ENCODE measurements around the gene VIPR2. TPM values are rescaled to one million over a fixed set of nuclear protein-coding genes. Genes with fewer than 3 reads are reported as not detected.

VIPR2 gene
- total RNA-seq, 2 donors from 2014 or later: 0.36 to 0.45 TPM

DNA sequence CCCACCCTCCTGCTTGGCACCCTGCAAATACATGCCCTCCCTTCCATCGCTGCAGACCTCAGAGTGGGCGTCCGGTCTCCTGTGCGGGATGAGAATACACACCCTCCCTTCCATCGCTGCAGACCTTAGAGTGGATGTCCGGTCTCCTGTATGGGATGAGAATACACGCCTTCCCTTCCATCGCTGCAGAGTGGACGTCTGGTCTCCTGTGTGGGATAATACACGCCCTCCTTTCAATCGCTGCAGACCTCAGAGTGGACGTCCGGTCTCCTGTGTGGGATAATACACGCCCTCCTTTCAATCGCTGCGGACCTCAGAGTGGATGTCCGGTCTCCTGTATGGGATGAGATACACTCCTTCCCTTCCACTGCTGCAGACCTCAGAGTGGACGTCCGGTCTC, 128.1 kb downstream of the VIPR2 start:
- H3K9me3 Mint-ChIP-seq: no peaks in the 10 kb centered on the region
- peaks cover 0 to 5% of the 10 kb centered on the region in 2 donors for H3K4me1 Mint-ChIP-seq (ENCODE audit: low read depth in 2 of 2)
- DNase-seq (ENCODE audit: low spot score) (no peak), ATAC-seq (no peak)
- no peaks in the 10 kb centered on the region for H3K36me3 Mint-ChIP-seq
- no peak overlapping the region for H3K27ac Mint-ChIP-seq
- H3K4me3 Mint-ChIP-seq: no peak overlapping the region
- peaks cover 9 to 13% of the 10 kb centered on the region in 2 donors for H3K27me3 Mint-ChIP-seq

DNA sequence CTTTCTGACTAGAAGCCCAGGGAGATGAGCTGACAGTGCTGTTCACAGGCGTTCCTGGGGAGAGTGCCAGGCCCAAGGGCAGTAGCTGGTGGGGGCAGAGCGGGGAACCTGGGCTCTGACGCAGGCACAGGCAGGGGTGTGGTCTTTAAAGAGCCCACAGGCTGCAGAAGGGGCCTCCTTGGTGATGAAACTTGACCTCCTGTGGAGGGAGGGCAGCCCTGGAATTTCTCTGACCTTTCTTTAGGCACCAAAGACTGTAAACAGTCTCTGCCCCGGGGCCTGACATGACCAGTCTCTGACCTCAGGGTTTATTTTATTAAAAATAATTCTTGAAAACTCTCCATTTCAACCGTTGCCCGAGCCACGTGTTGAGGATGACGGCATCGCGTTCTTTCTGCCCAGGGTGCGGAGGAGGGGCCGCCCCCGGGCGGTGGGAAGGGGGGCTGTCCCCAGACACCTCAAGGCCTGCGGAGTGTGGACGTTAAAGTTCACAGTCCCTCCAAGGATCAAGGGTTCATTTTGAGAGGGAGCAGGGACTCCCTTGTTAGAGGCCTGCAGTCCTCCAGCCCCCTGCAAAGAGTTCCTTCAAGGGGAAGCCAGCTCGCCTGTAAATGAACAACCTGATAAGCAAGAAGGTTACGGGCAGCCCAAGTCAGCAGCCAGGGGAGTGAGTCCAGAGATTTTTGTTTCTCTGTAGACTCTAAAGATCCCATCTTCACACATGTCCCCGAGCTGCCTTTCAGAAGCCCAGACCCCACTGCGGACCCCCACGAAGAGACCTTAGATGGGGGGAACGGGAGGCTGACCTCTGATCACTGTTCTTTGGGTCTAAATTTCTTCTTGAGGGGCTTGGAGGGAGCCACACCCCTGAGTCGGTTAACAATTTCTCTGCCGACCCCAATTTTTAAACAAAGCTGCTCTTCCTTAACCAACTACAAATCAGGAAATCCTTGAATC, 128.9 kb downstream of the VIPR2 start:
- DNase-seq (ENCODE audit: low spot score) (no peak), ATAC-seq (no peak)
- H3K27me3 Mint-ChIP-seq: peaks cover 9 to 21% of the 10 kb centered on the region in 2 donors
- H3K9me3 Mint-ChIP-seq: no peaks in the 10 kb centered on the region
- H3K36me3 Mint-ChIP-seq: no peaks in the 10 kb centered on the region
- no peak overlapping the region for H3K4me3 Mint-ChIP-seq
- peaks cover 0 to 5% of the 10 kb centered on the region in 2 donors for H3K4me1 Mint-ChIP-seq (ENCODE audit: low read depth in 2 of 2)
- no peak overlapping the region for H3K27ac Mint-ChIP-seq

DNA sequence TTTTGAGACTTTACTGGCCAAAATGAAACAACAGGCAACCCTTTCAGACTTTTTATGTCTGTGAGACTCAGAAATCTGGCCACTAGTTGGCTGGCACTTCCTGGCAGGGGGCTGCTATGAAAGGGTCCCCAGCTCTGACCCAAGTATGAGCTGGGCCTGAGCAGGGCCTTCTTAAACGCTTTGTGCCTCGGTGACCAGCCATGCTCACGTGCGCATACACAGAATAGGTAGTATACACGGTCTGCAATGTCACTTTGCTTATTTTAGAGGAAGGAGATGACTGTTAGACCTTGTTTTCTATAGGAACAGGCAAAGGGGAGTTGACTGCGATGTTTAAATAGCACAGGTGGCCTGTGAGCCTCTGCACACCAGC, 129.6 kb downstream of the VIPR2 start:
- no peak for DNase-seq (ENCODE audit: low spot score)
- no peaks in the 10 kb centered on the region for H3K36me3 Mint-ChIP-seq
- no peaks in the 10 kb centered on the region for H3K9me3 Mint-ChIP-seq
- H3K4me3 Mint-ChIP-seq: no peak overlapping the region
- H3K27me3 Mint-ChIP-seq: peaks cover 7 to 22% of the 10 kb centered on the region in 2 donors
- no peak for ATAC-seq
- peaks cover 0 to 5% of the 10 kb centered on the region in 2 donors for H3K4me1 Mint-ChIP-seq (ENCODE audit: low read depth in 2 of 2)
- H3K27ac Mint-ChIP-seq: no peak overlapping the region

DNA sequence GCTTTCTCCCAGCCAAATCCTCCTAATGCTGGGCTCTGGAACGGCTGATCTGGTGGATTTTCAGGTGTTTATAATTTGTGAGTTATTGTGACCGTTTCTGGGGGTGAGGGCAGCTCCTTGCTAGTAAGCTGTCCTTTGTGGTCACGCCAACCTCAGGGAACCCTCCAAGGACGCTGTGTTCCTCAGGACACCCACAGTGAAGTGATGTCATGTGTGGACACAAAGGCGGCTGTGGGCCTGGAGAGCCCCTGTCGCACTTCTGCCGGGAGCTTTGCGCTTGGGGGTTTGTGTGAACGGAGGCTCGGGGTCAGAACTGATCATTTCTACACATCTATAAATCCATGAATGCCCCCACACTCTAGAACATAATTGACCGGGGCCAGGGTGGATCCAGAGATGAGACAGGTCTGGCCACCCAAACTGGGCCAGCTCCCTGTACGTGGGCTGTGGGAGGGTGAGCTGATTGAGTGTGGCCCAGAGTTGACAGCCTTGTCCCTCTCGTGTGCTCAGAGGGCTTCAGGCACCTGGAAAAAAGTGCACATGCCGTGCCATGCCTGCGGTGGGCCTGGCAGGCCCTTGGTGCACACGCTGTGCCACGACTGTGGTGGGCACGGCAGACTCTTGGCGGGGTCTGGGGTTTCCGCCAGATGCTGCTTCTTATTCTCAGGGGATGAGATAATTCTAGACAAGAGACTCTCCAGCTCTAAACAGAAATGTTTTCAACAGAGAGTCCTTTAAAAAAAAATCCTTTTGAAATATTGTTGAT, 130.2 kb downstream of the VIPR2 start:
- Mint-ChIP-seq H3K4me3 (no peak overlapping the region), H3K36me3 (no peaks in the 10 kb centered on the region), H3K27ac (no peak overlapping the region), H3K27me3 (peaks cover 7 to 22% of the 10 kb centered on the region in 2 donors), H3K9me3 (no peaks in the 10 kb centered on the region), H3K4me1 (ENCODE audit: low read depth in 2 of 2) (peaks cover 0 to 5% of the 10 kb centered on the region in 2 donors)
- ATAC-seq (no peak), DNase-seq (ENCODE audit: low spot score) (no peak)

DNA sequence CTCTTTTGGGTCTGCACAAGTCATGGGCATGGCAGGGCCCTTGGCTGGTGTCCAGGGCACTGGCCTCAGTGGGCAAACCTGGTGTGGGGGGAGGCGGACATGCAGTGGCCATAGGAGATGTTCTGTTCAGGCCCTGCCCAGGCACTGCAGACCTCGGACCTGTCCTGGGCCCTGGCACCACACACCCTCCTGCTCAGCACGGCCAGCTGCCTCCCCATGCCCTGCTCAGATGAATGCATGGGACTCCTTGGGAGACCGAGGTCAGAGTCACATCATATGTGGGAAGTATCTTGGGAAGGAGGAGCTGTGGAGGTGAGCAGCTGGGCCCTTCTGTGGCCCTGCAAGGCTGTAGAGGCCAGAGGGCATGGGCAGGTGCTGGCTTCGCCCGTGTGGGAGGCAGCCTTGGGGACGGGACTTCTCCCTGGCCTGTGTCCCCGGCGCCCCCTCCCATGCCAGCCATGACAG, 130.8 kb downstream of the VIPR2 start:
- Mint-ChIP-seq H3K9me3 (no peaks in the 10 kb centered on the region), H3K27me3 (peaks cover 4 to 18% of the 10 kb centered on the region in 2 donors), H3K4me1 (ENCODE audit: low read depth in 2 of 2) (peaks cover 0 to 2% of the 10 kb centered on the region in 2 donors), H3K36me3 (no peaks in the 10 kb centered on the region), H3K4me3 (no peak overlapping the region), H3K27ac (no peak overlapping the region)
- DNase-seq (ENCODE audit: low spot score): no peak
- ATAC-seq: no peak

DNA sequence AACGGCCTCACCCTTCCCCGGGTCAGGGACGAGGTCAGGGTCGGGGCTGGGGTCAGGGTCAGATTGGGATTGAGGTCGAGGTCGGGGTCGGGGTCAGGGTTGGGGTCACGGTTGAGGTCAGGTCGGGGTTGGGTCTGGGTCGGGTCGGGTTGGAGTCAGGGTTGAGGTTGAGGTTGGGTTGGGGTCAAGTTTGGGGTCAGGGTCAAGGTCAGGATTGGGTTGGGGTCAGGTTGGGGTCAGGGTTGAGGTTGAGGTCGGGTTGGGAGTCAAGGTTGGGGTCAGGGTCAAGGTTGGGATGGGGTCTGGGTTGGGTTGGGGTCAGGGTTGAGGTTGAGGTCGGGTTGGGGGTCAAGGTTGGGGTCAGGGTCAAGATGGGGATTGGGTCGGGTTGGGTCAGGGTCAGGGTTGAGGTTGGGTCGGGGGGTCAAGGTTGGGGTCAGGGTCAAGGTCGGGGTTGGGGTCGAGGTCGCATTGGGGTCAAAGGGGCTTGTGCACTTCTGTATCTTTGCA, 131.4 kb downstream of the VIPR2 start:
- H3K4me1 Mint-ChIP-seq (ENCODE audit: low read depth in 2 of 2): no peaks in the 10 kb centered on the region
- H3K9me3 Mint-ChIP-seq: no peaks in the 10 kb centered on the region
- DNase-seq (ENCODE audit: low spot score) (no peak), ATAC-seq (no peak)
- H3K36me3 Mint-ChIP-seq: no peaks in the 10 kb centered on the region
- peaks cover 0 to 16% of the 10 kb centered on the region in 2 donors for H3K27me3 Mint-ChIP-seq
- H3K27ac Mint-ChIP-seq: no peak overlapping the region
- H3K4me3 Mint-ChIP-seq: no peak overlapping the region

DNA sequence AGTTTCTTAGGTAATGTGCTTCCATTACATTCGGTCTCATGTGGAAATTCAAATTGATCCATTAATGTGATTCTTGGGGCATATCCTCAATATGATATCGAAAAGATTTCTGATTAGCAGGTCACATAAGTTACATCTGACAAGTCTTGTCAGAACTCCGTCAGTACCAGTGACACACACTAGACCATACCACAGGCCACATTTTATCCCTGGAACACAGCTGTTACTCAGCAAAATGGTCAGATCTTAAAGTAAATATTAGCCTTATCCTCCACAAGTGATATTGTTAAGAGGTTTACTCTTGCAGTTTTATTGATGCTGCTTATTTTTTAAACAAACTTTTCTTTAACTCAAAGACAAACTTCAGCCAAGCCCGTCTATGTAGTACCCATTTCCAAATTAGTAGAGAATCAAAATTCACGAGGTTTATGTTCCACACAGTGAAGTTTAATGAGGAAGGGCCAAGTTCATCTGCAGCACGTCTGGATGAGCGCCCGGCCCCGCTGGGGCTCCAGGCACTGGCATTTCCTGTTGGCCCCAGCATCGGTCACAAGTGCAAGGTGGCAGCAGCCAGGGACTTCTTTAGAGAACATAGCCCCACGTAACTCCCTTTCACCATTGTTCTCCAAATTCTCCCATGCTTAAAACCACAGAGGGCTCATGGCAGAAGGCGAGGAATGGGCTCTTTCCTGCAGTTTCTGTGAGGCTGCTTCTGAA, 132.2 kb downstream of the VIPR2 start:
- Mint-ChIP-seq H3K27ac (no peak overlapping the region), H3K27me3 (peaks cover 0 to 16% of the 10 kb centered on the region in 2 donors), H3K4me3 (no peak overlapping the region), H3K9me3 (no peaks in the 10 kb centered on the region), H3K4me1 (ENCODE audit: low read depth in 2 of 2) (no peaks in the 10 kb centered on the region), H3K36me3 (no peaks in the 10 kb centered on the region)
- ATAC-seq: no peak
- DNase-seq (ENCODE audit: low spot score): no peak

DNA sequence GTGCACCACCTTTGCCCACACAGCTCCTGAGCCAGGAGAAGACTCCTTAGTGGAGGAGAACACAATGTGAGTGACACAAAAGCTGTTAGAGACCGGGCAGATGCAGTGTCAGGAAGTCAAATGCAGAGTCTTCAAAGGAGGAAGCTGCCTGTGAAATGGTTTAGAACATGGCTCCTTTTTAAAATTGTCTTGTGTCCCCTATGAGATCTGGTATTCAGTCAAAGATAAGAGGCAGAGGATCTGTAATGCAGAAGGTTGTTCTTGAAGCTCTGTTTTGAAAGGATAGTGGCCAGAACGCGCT, 133.0 kb downstream of the VIPR2 start:
- ATAC-seq: no peak

DNA sequence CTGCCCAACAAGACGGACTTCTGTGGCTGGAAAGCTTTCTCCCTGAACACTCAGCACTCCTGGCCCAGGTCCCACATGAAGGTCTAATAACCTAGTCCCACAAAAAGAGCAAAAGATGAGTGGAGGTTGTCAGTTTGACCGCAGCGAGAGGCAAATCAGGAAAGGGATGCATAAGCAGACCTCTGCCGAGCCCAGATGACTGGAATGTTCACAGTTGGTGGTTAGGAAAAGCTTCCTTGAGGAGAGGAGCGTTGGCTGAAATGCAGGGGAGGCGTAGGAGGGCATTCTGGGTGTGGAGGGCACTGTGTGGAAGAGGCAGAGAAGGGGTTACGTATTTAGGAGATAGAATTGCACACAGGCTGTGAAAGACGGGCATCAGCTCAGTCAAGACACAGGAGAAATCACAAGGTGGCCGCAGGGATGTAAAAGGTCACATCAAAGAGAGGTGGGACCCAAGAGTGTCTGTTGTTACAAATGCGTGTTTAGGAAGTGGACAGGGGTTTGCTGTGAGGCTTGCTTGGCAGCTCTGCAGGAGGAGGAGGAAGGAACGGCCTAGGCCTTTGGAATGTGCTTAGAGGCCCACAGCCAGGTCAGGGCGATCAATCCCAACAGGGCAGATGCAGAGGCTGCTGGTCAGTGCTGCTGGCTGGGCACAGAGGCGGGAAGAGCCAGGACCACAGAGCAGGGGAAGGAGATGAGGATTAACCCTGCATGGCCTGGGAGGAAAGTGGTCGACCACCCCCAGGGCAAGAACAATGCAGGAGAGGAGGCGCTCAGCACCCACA, 133.5 kb downstream of the VIPR2 start:
- H3K36me3 Mint-ChIP-seq: no peaks in the 10 kb centered on the region
- ATAC-seq (no peak), DNase-seq (ENCODE audit: low spot score) (no peak)
- H3K27ac Mint-ChIP-seq: no peak overlapping the region
- H3K27me3 Mint-ChIP-seq: peaks cover 0 to 16% of the 10 kb centered on the region in 2 donors
- no peak overlapping the region for H3K4me3 Mint-ChIP-seq
- no peaks in the 10 kb centered on the region for H3K4me1 Mint-ChIP-seq (ENCODE audit: low read depth in 2 of 2)
- no peaks in the 10 kb centered on the region for H3K9me3 Mint-ChIP-seq

More for the DNA sequence above, 133.0 kb downstream of the VIPR2 start:
- H3K4me1 Mint-ChIP-seq (ENCODE audit: low read depth in 2 of 2): no peaks in the 10 kb centered on the region
- H3K27me3 Mint-ChIP-seq: peaks cover 0 to 16% of the 10 kb centered on the region in 2 donors
- no peaks in the 10 kb centered on the region for H3K9me3 Mint-ChIP-seq
- no peak overlapping the region for H3K4me3 Mint-ChIP-seq
- no peak overlapping the region for H3K27ac Mint-ChIP-seq
- no peaks in the 10 kb centered on the region for H3K36me3 Mint-ChIP-seq
- no peak for DNase-seq (ENCODE audit: low spot score)

DNA sequence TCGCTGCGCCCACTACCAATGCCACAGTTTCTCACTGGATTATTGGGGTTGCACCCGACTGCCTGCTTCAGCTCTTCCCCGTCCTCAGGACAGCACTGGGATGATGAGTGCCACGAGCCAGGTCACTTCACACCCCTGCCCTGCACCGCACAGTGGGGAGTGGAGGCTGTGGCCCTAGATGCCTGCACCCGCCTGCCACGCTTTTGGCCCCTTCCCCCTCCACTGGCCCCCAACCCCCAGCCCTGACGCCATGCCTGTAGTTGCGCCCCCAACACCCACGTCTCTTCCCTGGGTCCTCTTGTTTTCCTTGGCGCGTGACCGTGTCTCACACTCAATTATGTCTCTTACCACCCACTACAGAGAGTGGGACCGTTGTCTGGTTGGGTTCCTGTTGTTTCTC, 134.3 kb downstream of the VIPR2 start:
- Mint-ChIP-seq H3K36me3 (no peaks in the 10 kb centered on the region), H3K4me3 (no peak overlapping the region), H3K27ac (no peak overlapping the region), H3K27me3 (peaks cover 0 to 16% of the 10 kb centered on the region in 2 donors), H3K9me3 (no peaks in the 10 kb centered on the region), H3K4me1 (ENCODE audit: low read depth in 2 of 2) (no peaks in the 10 kb centered on the region)
- DNase-seq (ENCODE audit: low spot score): no peak
- no peak for ATAC-seq

DNA sequence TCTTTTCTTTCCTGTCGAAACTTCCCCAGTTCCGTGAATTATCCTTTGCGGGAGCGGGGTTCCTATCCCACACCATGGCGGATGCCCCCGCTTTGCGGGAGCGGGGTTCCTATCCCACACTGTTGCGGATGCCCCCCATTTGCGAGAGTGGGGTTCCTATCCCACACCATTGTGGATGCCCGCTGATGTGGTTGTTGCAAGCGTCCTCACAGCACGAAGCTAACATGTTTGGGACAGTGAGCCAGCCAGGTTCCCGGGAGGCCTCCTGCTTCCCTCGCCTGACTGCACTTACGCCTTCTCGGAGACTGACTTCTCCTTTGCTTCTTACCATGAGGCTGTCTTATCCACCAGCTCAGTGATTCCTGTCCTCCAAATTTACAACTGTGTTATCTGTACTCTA, 134.7 kb downstream of the VIPR2 start:
- no peak for DNase-seq (ENCODE audit: low spot score)
- H3K36me3 Mint-ChIP-seq: no peaks in the 10 kb centered on the region
- no peak overlapping the region for H3K27ac Mint-ChIP-seq
- no peak overlapping the region for H3K4me3 Mint-ChIP-seq
- ATAC-seq: no peak
- H3K4me1 Mint-ChIP-seq (ENCODE audit: low read depth in 2 of 2): no peaks in the 10 kb centered on the region
- peaks cover 0 to 16% of the 10 kb centered on the region in 2 donors for H3K27me3 Mint-ChIP-seq
- H3K9me3 Mint-ChIP-seq: no peaks in the 10 kb centered on the region

DNA sequence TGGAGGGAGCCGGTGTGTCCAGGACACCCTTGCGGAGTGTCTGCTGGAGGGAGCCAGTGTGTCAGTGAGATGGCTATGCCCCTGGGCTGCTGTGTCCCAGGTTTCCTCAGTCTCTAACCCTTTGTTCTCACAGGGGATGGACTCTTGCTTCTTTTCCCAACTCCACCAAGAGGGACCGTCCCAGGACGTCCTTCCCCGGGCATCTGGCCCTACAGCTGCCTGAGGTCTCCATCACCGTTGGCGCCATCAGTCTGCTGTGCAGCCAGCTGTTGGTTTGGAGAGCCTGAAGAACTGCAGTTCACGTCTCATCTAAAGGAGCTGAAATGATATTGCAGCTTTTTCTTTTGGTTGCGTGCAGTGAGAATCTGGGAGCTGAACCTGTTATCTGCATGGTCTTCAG, 136.2 kb downstream of the VIPR2 start:
- no peak overlapping the region for H3K4me3 Mint-ChIP-seq
- no peak for ATAC-seq
- DNase-seq (ENCODE audit: low spot score): no peak
- no peak overlapping the region for H3K27ac Mint-ChIP-seq
- H3K4me1 Mint-ChIP-seq (ENCODE audit: low read depth in 2 of 2): no peaks in the 10 kb centered on the region
- no peaks in the 10 kb centered on the region for H3K36me3 Mint-ChIP-seq
- peaks cover 3 to 16% of the 10 kb centered on the region in 2 donors for H3K27me3 Mint-ChIP-seq
- no peaks in the 10 kb centered on the region for H3K9me3 Mint-ChIP-seq

DNA sequence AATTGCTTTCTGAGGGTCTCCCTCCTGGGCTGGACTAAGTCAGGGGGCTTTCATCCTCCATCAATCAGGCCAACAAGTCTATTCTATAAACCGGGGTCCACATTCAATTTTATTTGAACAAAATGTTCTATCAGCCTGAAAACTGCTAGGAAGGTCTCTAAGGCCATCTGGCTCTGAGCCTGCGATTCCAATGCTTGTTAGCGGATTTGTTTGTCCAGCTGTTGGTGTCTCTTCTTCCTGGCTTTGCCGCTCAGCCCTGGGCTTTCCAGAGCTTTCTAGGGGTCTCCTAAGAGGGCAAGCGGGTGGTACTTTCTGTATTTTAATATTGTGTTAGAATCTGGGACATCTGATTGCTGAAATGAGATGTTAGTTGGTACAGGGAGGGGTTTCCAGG, 136.7 kb downstream of the VIPR2 start:
- ATAC-seq: no peak
- DNase-seq (ENCODE audit: low spot score): no peak
- no peaks in the 10 kb centered on the region for H3K36me3 Mint-ChIP-seq
- H3K27me3 Mint-ChIP-seq: peaks cover 3 to 16% of the 10 kb centered on the region in 2 donors
- H3K9me3 Mint-ChIP-seq: no peaks in the 10 kb centered on the region
- no peak overlapping the region for H3K4me3 Mint-ChIP-seq
- H3K27ac Mint-ChIP-seq: no peak overlapping the region
- H3K4me1 Mint-ChIP-seq (ENCODE audit: low read depth in 2 of 2): no peaks in the 10 kb centered on the region

Data from natural killer cell treated with Interleukin-12 subunit alpha and Interleukin-12 subunit beta and Interleukin-15 and Interleukin-18, amount 100 ng/mL, for 72 hours (primary cell).